Ovary (tissue), 9 donors: ENCODE results near the gene SMIM14. TPM values are rescaled to one million over a fixed set of nuclear protein-coding genes. Genes with fewer than 3 reads are reported as not detected.

ENCODE experiments used
- DNase-seq, 5 donors: peaks; one replicate each; pipeline ENCODE4 v3.0.0-alpha.2; 2019 to 2020
- H3K27ac ChIP-seq, 2 donors: fragments of 200-600 bp; one replicate each; pipeline versions ENCODE4 v1.5.1 to v1.8.0; 2019 to 2022
- H3K27me3 ChIP-seq: fragments of 200-600 bp; one replicate; pipeline ENCODE4 v1.8.0; 2022
- H3K36me3 ChIP-seq: fragments of 200-600 bp; sonication (generic); one replicate; pipeline ENCODE4 v1.5.1; 2019
- H3K4me1 ChIP-seq: one replicate; pipeline ENCODE4 v1.8.1; 2013; ENCODE audit warnings: mild to moderate bottlenecking, moderate library complexity; ENCODE audit not compliant: insufficient read depth
- H3K4me3 ChIP-seq: fragments of 200-600 bp; sonication (generic); one replicate; pipeline ENCODE4 v1.5.1; 2017
- H3K9me3 ChIP-seq, 2 donors: fragments of 200-600 bp in 1 of 2; sonication (generic) in 1 of 2; one replicate each; pipeline versions ENCODE4 v1.5.1 to v1.8.1; 2013 to 2019; ENCODE audit warnings: mild to moderate bottlenecking in 1 of 2, moderate library complexity in 1 of 2
- CTCF ChIP-seq, 3 donors: fragments of 450-650 bp in 2 of 3; fragments of 200-600 bp in 1 of 3; IDR thresholded peaks; one replicate each; pipeline versions ENCODE4 v1.5.1 to v1.8.0; 2016 to 2022; ENCODE audit warnings: antibody characterized with exemption in 3 of 3, mild to moderate bottlenecking in 1 of 3
- EP300 ChIP-seq: sonication (generic); formaldehyde crosslinking; IDR thresholded peaks from one replicate; pipeline ENCODE4 v1.6.1; 2017; ENCODE audit warnings: antibody characterized with exemption
- POLR2A ChIP-seq: fragments of 450-650 bp; IDR thresholded peaks from one replicate; pipeline ENCODE4 v1.6.1; 2017; ENCODE audit warnings: antibody characterized with exemption, mild to moderate bottlenecking, moderate library complexity
- WGBS, 3 donors: extraction: QIAGEN DNeasy Blood & Tissue Kit in 1 of 3; methylation state at CpG; one replicate each; pipeline versions ENCODE4 v1.1.5 to v1.1.7; 2013 to 2017; 5-methylcytosine and 5-hydroxymethylcytosine counted together
- intact Hi-C, 4 donors: fragments of 100-400 bp; cut with DNase I; formaldehyde crosslinking; loops; one replicate each; pipeline versions ENCODE4 v1.11.0 to v1.15.1; 2022 to 2023
- polyA plus RNA-seq, 2 donors: library from polyadenylated mRNA; stranded (reverse); fragments of 200-250 nt in 1 of 2; fragments of 350-450 nt in 1 of 2; fragmentation: Illumina TruSeq in 1 of 2; extraction: RNeasy Lipid Tissue Mini Kit (QIAGEN cat#74804) in 1 of 2; gene quantifications; one replicate each; pipeline ENCODE4 v1.2.3, GENCODE V29; 2013 to 2014
- total RNA-seq, 7 donors: library from RNA; depleted of rRNA in 2 of 7; stranded (reverse); fragments of >200 nt in 2 of 7; fragmentation: NEBNext Ultra II Directional in 3 of 7; extraction: Animal tissue kit (Norgen Biotek cat#: 25700) in 3 of 7; gene quantifications; one replicate each; pipeline versions ENCODE4 v1.1.0 to v1.2.4, GENCODE V29; 2016 to 2023
- donor health status: DM: no; HTN: no; CAD: no; lungs with moderate emphysema.
- donor health status: DM: no; HTN: no; CAD: no.
- donor health status: Bipolar disorder and iron deficiency.
- donor health status: DM: yes; HTN: yes; CAD: no.
- donor health status: DM: no; HTN: no; CAD: no.
- donor health status: DM: yes; HTN: yes; CAD: no.

SMIM14 gene
- total and polyA plus RNA-seq, 9 donors = 18.8 to 83.6 (median 56.9) TPM

- H3K36me3 ChIP-seq = no peaks in the 10 kb centered on the region
- H3K27me3 ChIP-seq = no peaks in the 10 kb centered on the region
- H3K4me3 ChIP-seq = peak overlapping the region; percentile 94
- peaks cover 3% of the 10 kb centered on the region for H3K4me1 ChIP-seq
- no peaks in the 10 kb centered on the region for H3K9me3 ChIP-seq
- DNase-seq = no peak
- 1 to 4% (median 2%) methylated on average over 6 of the region's 6 CpGs for WGBS, 3 donors
- intact Hi-C loops = loop anchor here in 3 of 4 donors (5.0 to 10.0 kb wide), 2 partner anchors 109 to 112 kb away; partner anchors contain the start of gene UGDH (in 3 of the 3)
- H3K27ac ChIP-seq = peak overlapping the region in 1 of 2 donors; percentile 98
- TF ChIP-seq EP300 = no peak
- TF ChIP-seq CTCF (IDR thresholded peaks at IDR 0.05) = no peak
- no peak for TF ChIP-seq POLR2A
Observed at GRCh38 chr4:39636531-39637184, 2.0 kb downstream of the SMIM14 start.

GRCh38 chr4:39635023-39635422 is 3.6 kb downstream of the SMIM14 start:
- Histone ChIP-seq H3K27ac (no peak overlapping the region), H3K36me3 (no peaks in the 10 kb centered on the region), H3K4me3 (no peak overlapping the region), H3K4me1 (peaks cover 3% of the 10 kb centered on the region), H3K27me3 (no peaks in the 10 kb centered on the region), H3K9me3 (no peaks in the 10 kb centered on the region)
- TF ChIP-seq POLR2A (no peak), CTCF (IDR thresholded peaks at IDR 0.05) (no peak)
- intact Hi-C loops = loop anchor here in 3 of 4 donors (5.0 to 10.0 kb wide), 2 partner anchors 108 to 110 kb away; partner anchors contain the start of gene UGDH (in 3 of the 3)
- 84 to 91% (median 87%) methylated on average over 1 of the region's 1 CpG for WGBS, 3 donors
- DNase-seq = no peak

GRCh38 chr4:39631700-39632079 is 7.0 kb downstream of the SMIM14 start:
- H3K27ac ChIP-seq = no peak overlapping the region
- H3K4me3 ChIP-seq = no peak overlapping the region
- H3K36me3 ChIP-seq = no peaks in the 10 kb centered on the region
- H3K4me1 ChIP-seq = peaks cover 3% of the 10 kb centered on the region
- no peaks in the 10 kb centered on the region for H3K27me3 ChIP-seq
- no peaks in the 10 kb centered on the region for H3K9me3 ChIP-seq
- intact Hi-C loops = loop anchor here in 2 of 4 donors (10.0 kb wide), 1 partner anchor 107 kb away; the partner anchor contains the start of gene UGDH (in 2 of the 2)
- no peak for DNase-seq
- WGBS, 3 donors = 89 to 96% (median 92%) methylated on average over 1 of the region's 1 CpG
- no peak for TF ChIP-seq CTCF (IDR thresholded peaks at IDR 0.05)
- TF ChIP-seq EP300 = no peak
- TF ChIP-seq POLR2A = no peak

GRCh38 chr4:39627413-39627812 is 11.3 kb downstream of the SMIM14 start:
- no peaks in the 10 kb centered on the region for H3K9me3 ChIP-seq
- no peaks in the 10 kb centered on the region for H3K27me3 ChIP-seq
- TF ChIP-seq POLR2A (no peak), EP300 (no peak), CTCF (IDR thresholded peaks at IDR 0.05) (no peak)
- intact Hi-C loops = no loop called here
- H3K4me1 ChIP-seq = peaks cover 3% of the 10 kb centered on the region
- 82 to 86% (median 85%) methylated on average over 2 of the region's 2 CpGs for WGBS, 3 donors
- DNase-seq = no peak
- H3K36me3 ChIP-seq = no peaks in the 10 kb centered on the region
- no peak overlapping the region for H3K27ac ChIP-seq
- H3K4me3 ChIP-seq = no peak overlapping the region
